SK-N-SH (cell line): Measurements from ENCODE around the gene FA2H. TPM values are rescaled to one million over a fixed set of nuclear protein-coding genes. Genes with fewer than 3 reads are reported as not detected.

ENCODE experiments used
- CTCF ChIA-PET: fragments of 300-600, 350-600 bp; formaldehyde crosslinking; extraction: SDS; loops from one replicate; lab custom pipeline; 2021; lab: Yijun Ruan, JAX
- POLR2A ChIA-PET: fragments of 350-600 bp; sonication (Branson Sonifier 250); formaldehyde crosslinking; extraction: SDS; loops from one replicate; lab custom pipeline; 2020; ENCODE audit warnings: antibody characterized with exemption, inconsistent platforms; lab: Yijun Ruan, JAX
- DNase-seq: peaks from one replicate; pipeline ENCODE4 v3.0.0; 2012
- H2AFZ ChIP-seq: fragments of 200-600 bp; sonication (generic); 2 replicates; pipeline ENCODE4 v1.8.1; 2016; ENCODE audit warnings: antibody characterized with exemption, mild to moderate bottlenecking, low read depth
- H3F3A ChIP-seq: fragments of 200-600 bp; sonication (generic); replicated peaks from 2 replicates; pipeline ENCODE3; 2016; ENCODE audit warnings: antibody characterized with exemption, mild to moderate bottlenecking; ENCODE audit not compliant: insufficient read depth
- H3K27ac ChIP-seq, 2 experiments: fragments of 200-500 bp in 1 of 2; fragments of 200-600 bp in 1 of 2; sonication (Bioruptor generic) in 1 of 2; sonication (generic), shearing (Covaris generic) in 1 of 2; 2 replicates each; pipeline versions ENCODE4 v1.5.1 to v1.6.1; 2014 to 2016; ENCODE audit warnings: low read depth in 2 of 2, inconsistent platforms in 1 of 2, low read length in 1 of 2, mild to moderate bottlenecking in 1 of 2, mixed read lengths in 1 of 2
- H3K27me3 ChIP-seq: fragments of 200-600 bp; sonication (generic), shearing (Covaris generic); 2 replicates; pipeline ENCODE4 v1.6.1; 2016; ENCODE audit warnings: mixed run types; ENCODE audit not compliant: insufficient read depth
- H3K36me3 ChIP-seq, 2 experiments: fragments of 200-500 bp in 1 of 2; fragments of 200-600 bp in 1 of 2; sonication (Bioruptor generic) in 1 of 2; sonication (generic) in 1 of 2; replicated peaks in 1 of 2; 2 replicates each; pipeline versions ENCODE3 to v1.5.1; 2014 to 2016; ENCODE audit warnings: low read length in 1 of 2, mild to moderate bottlenecking in 1 of 2; ENCODE audit not compliant: insufficient read depth in 2 of 2, control insufficient read depth in 1 of 2
- H3K4me1 ChIP-seq, 2 experiments: fragments of 200-500 bp in 1 of 2; fragments of 200-600 bp in 1 of 2; sonication (Bioruptor generic) in 1 of 2; sonication (generic), shearing (Covaris generic) in 1 of 2; 2 replicates each; pipeline versions ENCODE4 v1.5.1 to v1.6.1; 2014 to 2016; ENCODE audit warnings: low read depth in 1 of 2, low read length in 1 of 2, mixed run types in 1 of 2; ENCODE audit not compliant: insufficient read depth in 2 of 2, control insufficient read depth in 1 of 2
- H3K4me2 ChIP-seq: fragments of 200-600 bp; sonication (generic), shearing (Covaris generic); 2 replicates; pipeline ENCODE4 v1.6.1; 2017; ENCODE audit warnings: mixed run types
- H3K4me3 ChIP-seq, 2 experiments: fragments of 200-500 bp in 1 of 2; fragments of 200-600 bp in 1 of 2; sonication (Bioruptor generic) in 1 of 2; sonication (generic), shearing (Covaris generic) in 1 of 2; 2 replicates each; pipeline versions ENCODE4 v1.5.1 to v1.8.1; 2014 to 2016; ENCODE audit warnings: low read depth in 2 of 2, inconsistent platforms in 1 of 2, low read length in 1 of 2, mild to moderate bottlenecking in 1 of 2, mixed read lengths in 1 of 2, moderate library complexity in 1 of 2
- H3K79me2 ChIP-seq: fragments of 200-600 bp; sonication (generic); 2 replicates; pipeline ENCODE4 v1.8.1; 2017; ENCODE audit warnings: mild to moderate bottlenecking; ENCODE audit not compliant: insufficient read depth
- H3K9ac ChIP-seq: fragments of 200-600 bp; sonication (generic); 2 replicates; pipeline ENCODE4 v1.6.1; 2017; ENCODE audit warnings: mixed run types
- H3K9me2 ChIP-seq: fragments of 200-600 bp; sonication (generic); 2 replicates; pipeline ENCODE4 v1.6.1; 2017; ENCODE audit warnings: mixed run types
- H3K9me3 ChIP-seq: fragments of 200-600 bp; sonication (generic); 2 replicates; pipeline ENCODE4 v1.6.1; 2017; ENCODE audit warnings: mixed run types, mild to moderate bottlenecking, moderate library complexity
- H4K20me1 ChIP-seq: fragments of 200-600 bp; sonication (generic); 2 replicates; pipeline ENCODE4 v1.6.1; 2017; ENCODE audit warnings: mild to moderate bottlenecking, mixed run types; ENCODE audit not compliant: insufficient read depth
- FOXJ3 ChIP-seq: sonication (generic); formaldehyde crosslinking; IDR thresholded peaks from 2 replicates; pipeline ENCODE4 v1.5.1; 2020; ENCODE audit warnings: mild to moderate bottlenecking, missing genetic modification reagents
- FOXM1 ChIP-seq: IDR thresholded peaks from 2 replicates; pipeline ENCODE4 v1.4.0; 2012; ENCODE audit warnings: low read depth, mild to moderate bottlenecking
- MEF2A ChIP-seq: IDR thresholded peaks from 2 replicates; pipeline ENCODE4 v1.4.0; 2012; ENCODE audit warnings: low read depth, borderline replicate concordance
- MXI1 ChIP-seq: IDR thresholded peaks from 2 replicates; pipeline ENCODE4 v1.6.1; 2012; ENCODE audit warnings: mild to moderate bottlenecking, low read depth, low read length, improper control_type of control experiment
- NFIC ChIP-seq: IDR thresholded peaks from 2 replicates; pipeline ENCODE4 v1.4.0; 2012; ENCODE audit warnings: borderline replicate concordance
- RCOR1 ChIP-seq: fragments of 150-350 bp; IDR thresholded peaks from 2 replicates; pipeline ENCODE4 v1.6.1; 2017; ENCODE audit warnings: antibody characterized with exemption, low read length
- REST ChIP-seq: IDR thresholded peaks from 2 replicates; pipeline ENCODE4 v1.6.1; 2012; ENCODE audit warnings: mild to moderate bottlenecking, low read depth, low read length, moderate library complexity
- SMC3 ChIP-seq: IDR thresholded peaks from 2 replicates; pipeline ENCODE4 v1.6.1; 2012; ENCODE audit warnings: low read depth, low read length, improper control_type of control experiment
- TAF1 ChIP-seq: IDR thresholded peaks from 2 replicates; pipeline ENCODE4 v1.6.1; 2012; ENCODE audit warnings: low read depth, mild to moderate bottlenecking, low read length, moderate library complexity, borderline replicate concordance
- USF2 ChIP-seq: fragments of 150-350 bp; IDR thresholded peaks from 2 replicates; pipeline ENCODE4 v1.6.1; 2017; ENCODE audit warnings: antibody characterized with exemption, low read length, low read depth, borderline replicate concordance
- WGBS: methylation state at CpG from one replicate; pipeline ENCODE4 v1.1.6; 2017; ENCODE audit warnings: low lambda C conversion rate; 5-methylcytosine and 5-hydroxymethylcytosine counted together
- polyA plus RNA-seq, 3 experiments: library from polyadenylated mRNA; depleted of rRNA; stranded (reverse); fragments of >200 nt; gene quantifications; 2 replicates each; pipeline ENCODE4 v1.2.3, GENCODE V29; 2012

FA2H gene
- polyA plus RNA-seq, 1 of the 3 experiments (the other 2 are of a cell fraction), result not detected

- no peak for DNase-seq
- H3K27me3 ChIP-seq, result peaks cover 23% of the 10 kb centered on the region
Observed at GRCh38 chr16:74771656-74772315, 2.8 kb downstream of the FA2H start.

More at GRCh38 chr16:74771656-74772315, 2.8 kb downstream of the FA2H start:
- no peaks in the 10 kb centered on the region for H3K36me3 ChIP-seq
- no peaks in the 10 kb centered on the region for H3K9me3 ChIP-seq
- H3K27ac ChIP-seq, result no peak overlapping the region
- ChIA-PET CTCF (interaction anchor here (2.2 kb wide), 1 partner anchor 91 kb away, joined by 10 read pairs; no protein-coding TSS in a partner anchor), POLR2A (no interaction called here)
- H3K9ac ChIP-seq, result no peak overlapping the region
- H3K4me1 ChIP-seq, result peaks cover 0 to 8% of the 10 kb centered on the region in 2 experiments; a peak in 1 of 4 replicates
- no peaks in the 10 kb centered on the region for H3F3A ChIP-seq
- no peak overlapping the region for H3K4me2 ChIP-seq
- WGBS, result 48% methylated on average over 11 of the region's 11 CpGs
- no peak overlapping the region for H3K4me3 ChIP-seq
- TF ChIP-seq FOXJ3 (CRISPR knock-in tag), result no peak
- no peak for TF ChIP-seq TAF1
- TF ChIP-seq REST, result no peak
- TF ChIP-seq FOXM1, result no peak
- no peak for TF ChIP-seq SMC3
- TF ChIP-seq MEF2A, result no peak
- no peak for TF ChIP-seq NFIC
- no peak for TF ChIP-seq USF2
- TF ChIP-seq RCOR1, result no peak
- TF ChIP-seq MXI1, result no peak
- no peak overlapping the region for H2AFZ ChIP-seq
- H4K20me1 ChIP-seq, result no peaks in the 10 kb centered on the region
- no peaks in the 10 kb centered on the region for H3K79me2 ChIP-seq
- no peaks in the 10 kb centered on the region for H3K9me2 ChIP-seq
